Measurements from ENCODE around the gene ATM. TPM values are rescaled to one million over a fixed set of nuclear protein-coding genes. Genes with fewer than 3 reads are reported as not detected.

Gene ATM
- total RNA-seq, 1 experiment from 2014 or later = 39.5 TPM

- no peaks in the 10 kb centered on the region for H3K4me1 Mint-ChIP-seq (ENCODE audit: low read depth, unreplicated experiment)
- peaks cover 5% of the 10 kb centered on the region for H3K36me3 Mint-ChIP-seq (ENCODE audit: insufficient read depth, unreplicated experiment)
Observed at GRCh38 chr11:108322666-108323065, 99.8 kb downstream of the ATM start.

GRCh38 chr11:108324587-108324986 lies 101.7 kb downstream of the ATM start:
- Mint-ChIP-seq H3K9me3 (ENCODE audit: low read depth, unreplicated experiment) (no peaks in the 10 kb centered on the region), H3K27ac (ENCODE audit: unreplicated experiment) (no peak overlapping the region), H3K36me3 (ENCODE audit: insufficient read depth, unreplicated experiment) (peaks cover 9% of the 10 kb centered on the region), H3K4me3 (ENCODE audit: low read depth, unreplicated experiment) (no peak overlapping the region), H3K27me3 (ENCODE audit: unreplicated experiment) (no peaks in the 10 kb centered on the region), H3K4me1 (ENCODE audit: low read depth, unreplicated experiment) (no peaks in the 10 kb centered on the region)
- BruUV-seq (replicated peaks) = no TSS peak
- DNase-seq = no peak
- CTCF ChIA-PET = no interaction called here
- no peak for TF ChIP-seq CTCF (IDR thresholded peaks at IDR 0.05; ENCODE audit: unreplicated experiment)
- intact Hi-C loops (cut with micrococcal nuclease; ENCODE audit: unreplicated experiment) = no loop called here

More at GRCh38 chr11:108322666-108323065, 99.8 kb downstream of the ATM start:
- intact Hi-C loops (cut with micrococcal nuclease; ENCODE audit: unreplicated experiment) = no loop called here
- no peaks in the 10 kb centered on the region for H3K9me3 Mint-ChIP-seq (ENCODE audit: low read depth, unreplicated experiment)
- CTCF ChIA-PET = no interaction called here
- H3K27me3 Mint-ChIP-seq (ENCODE audit: unreplicated experiment) = no peaks in the 10 kb centered on the region
- BruUV-seq (replicated peaks) = no TSS peak
- H3K4me3 Mint-ChIP-seq (ENCODE audit: low read depth, unreplicated experiment) = no peak overlapping the region
- TF ChIP-seq CTCF (IDR thresholded peaks at IDR 0.05; ENCODE audit: unreplicated experiment) = no peak
- no peak for DNase-seq
- no peak overlapping the region for H3K27ac Mint-ChIP-seq (ENCODE audit: unreplicated experiment)

- no TSS peak for BruUV-seq (replicated peaks)
- peaks cover 6% of the 10 kb centered on the region for H3K36me3 Mint-ChIP-seq (ENCODE audit: insufficient read depth, unreplicated experiment)
Observed at GRCh38 chr11:108333403-108333899, 110.6 kb downstream of the ATM start.

DNA sequence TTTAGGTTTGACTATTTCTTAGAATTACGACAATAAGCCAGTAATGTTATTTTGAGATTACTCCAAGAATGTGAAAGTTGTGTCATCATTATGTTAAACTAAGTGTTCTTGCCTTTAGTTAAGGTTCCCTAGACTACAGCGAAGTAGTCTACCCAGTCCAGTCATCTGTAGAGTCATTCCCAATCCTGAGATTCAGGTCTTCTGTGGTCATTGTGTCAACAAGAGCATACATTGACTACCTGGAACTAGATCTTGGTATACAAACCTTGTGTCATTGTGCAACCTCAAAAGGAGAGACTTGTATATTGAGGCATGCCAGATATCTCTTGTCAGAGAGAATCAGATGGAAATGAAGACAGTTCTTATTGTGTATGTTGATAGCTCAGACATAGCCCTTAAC lies 115.9 kb downstream of the ATM start:
- Mint-ChIP-seq H3K27me3 (ENCODE audit: unreplicated experiment) (no peaks in the 10 kb centered on the region), H3K36me3 (ENCODE audit: insufficient read depth, unreplicated experiment) (peaks cover 6% of the 10 kb centered on the region), H3K27ac (ENCODE audit: unreplicated experiment) (no peak overlapping the region), H3K4me1 (ENCODE audit: low read depth, unreplicated experiment) (peaks cover 16% of the 10 kb centered on the region), H3K4me3 (ENCODE audit: low read depth, unreplicated experiment) (no peak overlapping the region), H3K9me3 (ENCODE audit: low read depth, unreplicated experiment) (no peaks in the 10 kb centered on the region)
- no TSS peak for BruUV-seq (replicated peaks)
- DNase-seq = no peak
- intact Hi-C loops (cut with micrococcal nuclease; ENCODE audit: unreplicated experiment) = no loop called here
- no peak for TF ChIP-seq CTCF (IDR thresholded peaks at IDR 0.05; ENCODE audit: unreplicated experiment)
- CTCF ChIA-PET = no interaction called here

More at GRCh38 chr11:108333403-108333899, 110.6 kb downstream of the ATM start:
- CTCF ChIA-PET = no interaction called here
- intact Hi-C loops (cut with micrococcal nuclease; ENCODE audit: unreplicated experiment) = no loop called here
- Mint-ChIP-seq H3K4me3 (ENCODE audit: low read depth, unreplicated experiment) (no peak overlapping the region), H3K4me1 (ENCODE audit: low read depth, unreplicated experiment) (no peaks in the 10 kb centered on the region), H3K27ac (ENCODE audit: unreplicated experiment) (no peak overlapping the region), H3K27me3 (ENCODE audit: unreplicated experiment) (no peaks in the 10 kb centered on the region), H3K9me3 (ENCODE audit: low read depth, unreplicated experiment) (no peaks in the 10 kb centered on the region)
- TF ChIP-seq CTCF (IDR thresholded peaks at IDR 0.05; ENCODE audit: unreplicated experiment) = no peak
- no peak for DNase-seq
